ENCODE data around the gene SLC16A8.

- no peak for TF ChIP-seq POLR2A (IDR thresholded peaks at IDR 0.05)
- no peak for TF ChIP-seq CTCF (IDR thresholded peaks at IDR 0.05)
These were observed 13.6 kb downstream of the SLC16A8 start for GRCh38 chr22:38070250-38070921.

All from uterus (tissue), 2 donors.